ENCODE measurements around the gene DNAJC6.

DNAJC6 gene

DNA sequence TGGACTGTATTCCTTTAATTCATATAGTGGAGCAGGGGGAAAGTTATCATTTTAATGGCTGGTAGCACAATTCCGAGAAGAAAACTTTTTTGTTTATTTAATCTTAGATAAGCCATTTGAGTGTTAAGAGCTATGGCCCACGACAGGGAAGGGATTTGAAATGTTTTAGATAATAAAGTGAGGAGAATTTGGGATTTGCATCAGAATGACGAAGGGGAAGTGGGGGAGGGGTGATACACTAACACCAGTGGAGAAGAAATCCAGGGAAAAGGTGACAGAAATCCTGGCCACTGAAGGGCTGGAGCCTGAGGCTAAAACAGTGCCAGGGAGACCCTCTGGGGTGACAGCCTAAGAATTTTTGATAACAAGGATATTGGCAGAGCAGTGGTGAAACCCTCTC is 132.1 kb downstream of the DNAJC6 start:
- no peak overlapping the region for H3K4me2 ChIP-seq
- no peak overlapping the region for H3K4me3 ChIP-seq (IDR thresholded peaks at IDR 0.05; ENCODE audit: insufficient read depth, low read depth, low read length)
- no peak overlapping the region for H3K27ac ChIP-seq
- H3K4me1 ChIP-seq (ENCODE audit: low read depth, poor library complexity, severe bottlenecking) = no peaks in the 10 kb centered on the region
- H3K36me3 ChIP-seq (ENCODE audit: insufficient read depth) = no peaks in the 10 kb centered on the region
- no peaks in the 10 kb centered on the region for H3K27me3 ChIP-seq (ENCODE audit: insufficient read depth, low read depth)
- H3K79me2 ChIP-seq (ENCODE audit: insufficient read depth, low read depth) = no peaks in the 10 kb centered on the region
- no peaks in the 10 kb centered on the region for H4K20me1 ChIP-seq (ENCODE audit: insufficient read depth)
- H2AFZ ChIP-seq (ENCODE audit: low read depth) = no peak overlapping the region
- TF ChIP-seq, protein P1, sequence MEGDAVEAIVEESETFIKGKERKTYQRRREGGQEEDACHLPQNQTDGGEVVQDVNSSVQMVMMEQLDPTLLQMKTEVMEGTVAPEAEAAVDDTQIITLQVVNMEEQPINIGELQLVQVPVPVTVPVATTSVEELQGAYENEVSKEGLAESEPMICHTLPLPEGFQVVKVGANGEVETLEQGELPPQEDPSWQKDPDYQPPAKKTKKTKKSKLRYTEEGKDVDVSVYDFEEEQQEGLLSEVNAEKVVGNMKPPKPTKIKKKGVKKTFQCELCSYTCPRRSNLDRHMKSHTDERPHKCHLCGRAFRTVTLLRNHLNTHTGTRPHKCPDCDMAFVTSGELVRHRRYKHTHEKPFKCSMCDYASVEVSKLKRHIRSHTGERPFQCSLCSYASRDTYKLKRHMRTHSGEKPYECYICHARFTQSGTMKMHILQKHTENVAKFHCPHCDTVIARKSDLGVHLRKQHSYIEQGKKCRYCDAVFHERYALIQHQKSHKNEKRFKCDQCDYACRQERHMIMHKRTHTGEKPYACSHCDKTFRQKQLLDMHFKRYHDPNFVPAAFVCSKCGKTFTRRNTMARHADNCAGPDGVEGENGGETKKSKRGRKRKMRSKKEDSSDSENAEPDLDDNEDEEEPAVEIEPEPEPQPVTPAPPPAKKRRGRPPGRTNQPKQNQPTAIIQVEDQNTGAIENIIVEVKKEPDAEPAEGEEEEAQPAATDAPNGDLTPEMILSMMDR (conservative IDR thresholded peaks at IDR 0.05; ENCODE audit: low read depth, low read length) = no peak
- no peak overlapping the region for H3K9ac ChIP-seq

DNA sequence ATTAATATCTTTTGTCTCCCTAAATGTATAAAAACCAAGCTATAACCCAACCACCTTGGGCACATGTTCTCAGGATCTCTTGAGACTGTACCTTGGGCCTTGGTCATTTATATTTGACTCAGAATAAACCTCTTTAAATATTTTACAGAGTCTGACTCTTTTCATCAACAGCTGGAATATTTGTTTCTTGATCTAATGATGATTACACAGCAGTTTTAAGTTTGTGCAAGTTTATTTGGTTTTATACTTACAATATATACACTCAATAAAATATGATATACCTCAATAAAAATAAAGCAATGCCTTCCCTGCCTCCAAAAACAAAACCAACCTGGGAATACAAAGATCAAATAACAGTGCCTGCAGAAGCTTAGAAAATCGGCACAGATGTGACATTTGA is 133.1 kb downstream of the DNAJC6 start:
- Histone ChIP-seq H3K9ac (no peak overlapping the region), H3K27ac (no peak overlapping the region), H3K4me3 (IDR thresholded peaks at IDR 0.05; ENCODE audit: insufficient read depth, low read depth, low read length) (no peak overlapping the region), H2AFZ (ENCODE audit: low read depth) (no peak overlapping the region), H3K27me3 (ENCODE audit: insufficient read depth, low read depth) (no peaks in the 10 kb centered on the region), H3K36me3 (ENCODE audit: insufficient read depth) (no peaks in the 10 kb centered on the region), H4K20me1 (ENCODE audit: insufficient read depth) (no peaks in the 10 kb centered on the region), H3K79me2 (ENCODE audit: insufficient read depth, low read depth) (no peaks in the 10 kb centered on the region), H3K4me1 (ENCODE audit: low read depth, poor library complexity, severe bottlenecking) (no peaks in the 10 kb centered on the region), H3K4me2 (no peak overlapping the region)
- TF ChIP-seq, protein P1 (conservative IDR thresholded peaks at IDR 0.05; ENCODE audit: low read depth, low read length) = no peak

DNA sequence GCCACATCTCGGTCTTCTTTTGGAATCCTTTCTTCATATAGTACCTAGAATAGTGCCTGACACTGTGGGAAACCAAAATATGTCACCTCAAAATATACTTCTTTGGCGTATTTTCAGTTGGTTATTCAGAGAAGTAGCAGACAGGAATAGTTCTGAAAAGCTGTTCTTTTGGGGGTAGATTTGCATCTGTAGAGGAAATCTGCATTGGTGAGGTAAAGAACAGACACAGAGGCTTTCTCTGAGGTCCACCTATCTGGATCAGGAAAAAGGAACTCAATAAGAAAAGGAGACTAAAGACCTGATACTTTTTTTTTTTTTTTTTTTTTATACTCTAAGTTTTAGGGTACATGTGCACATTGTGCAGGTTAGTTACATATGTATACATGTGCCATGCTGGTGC is 134.3 kb downstream of the DNAJC6 start:
- H3K4me3 ChIP-seq (IDR thresholded peaks at IDR 0.05; ENCODE audit: insufficient read depth, low read depth, low read length) = no peak overlapping the region
- no peaks in the 10 kb centered on the region for H3K36me3 ChIP-seq (ENCODE audit: insufficient read depth)
- no peaks in the 10 kb centered on the region for H3K79me2 ChIP-seq (ENCODE audit: insufficient read depth, low read depth)
- H3K4me1 ChIP-seq (ENCODE audit: low read depth, poor library complexity, severe bottlenecking) = no peaks in the 10 kb centered on the region
- no peak overlapping the region for H3K4me2 ChIP-seq
- no peaks in the 10 kb centered on the region for H3K27me3 ChIP-seq (ENCODE audit: insufficient read depth, low read depth)
- H3K9ac ChIP-seq = no peak overlapping the region
- no peak overlapping the region for H3K27ac ChIP-seq
- H2AFZ ChIP-seq (ENCODE audit: low read depth) = no peak overlapping the region
- TF ChIP-seq, protein P1 (conservative IDR thresholded peaks at IDR 0.05; ENCODE audit: low read depth, low read length) = no peak
- no peaks in the 10 kb centered on the region for H4K20me1 ChIP-seq (ENCODE audit: insufficient read depth)

DNA sequence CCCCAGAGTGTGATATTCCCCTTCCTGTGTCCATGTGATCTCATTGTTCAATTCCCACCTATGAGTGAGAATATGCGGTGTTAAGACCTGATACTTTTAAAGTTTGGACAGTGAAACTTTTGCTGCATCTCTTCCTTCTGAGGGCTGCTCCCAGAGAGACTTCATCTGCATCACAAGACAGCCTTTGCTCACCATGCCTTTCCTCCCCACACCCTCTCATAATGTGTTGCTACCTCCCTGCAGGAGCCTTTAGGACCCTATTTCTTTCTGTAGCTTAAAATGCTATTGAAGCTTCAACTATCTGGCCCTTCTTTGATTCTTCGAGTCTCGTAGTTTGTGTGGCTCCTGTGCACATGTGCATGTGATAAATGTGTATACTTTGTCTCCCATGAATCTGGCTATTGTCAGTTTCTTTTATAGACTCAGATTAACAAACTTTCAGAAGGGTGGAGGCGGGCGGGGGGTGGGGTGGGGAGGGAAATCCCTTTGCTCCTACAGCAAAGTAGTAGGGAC is 134.8 kb downstream of the DNAJC6 start:
- H3K4me3 ChIP-seq (IDR thresholded peaks at IDR 0.05; ENCODE audit: insufficient read depth, low read depth, low read length) = no peak overlapping the region
- no peaks in the 10 kb centered on the region for H3K27me3 ChIP-seq (ENCODE audit: insufficient read depth, low read depth)
- no peak overlapping the region for H2AFZ ChIP-seq (ENCODE audit: low read depth)
- no peaks in the 10 kb centered on the region for H3K4me1 ChIP-seq (ENCODE audit: low read depth, poor library complexity, severe bottlenecking)
- H3K27ac ChIP-seq = no peak overlapping the region
- H4K20me1 ChIP-seq (ENCODE audit: insufficient read depth) = no peaks in the 10 kb centered on the region
- H3K79me2 ChIP-seq (ENCODE audit: insufficient read depth, low read depth) = no peaks in the 10 kb centered on the region
- H3K4me2 ChIP-seq = no peak overlapping the region
- no peaks in the 10 kb centered on the region for H3K36me3 ChIP-seq (ENCODE audit: insufficient read depth)
- TF ChIP-seq, protein P1 (conservative IDR thresholded peaks at IDR 0.05; ENCODE audit: low read depth, low read length) = no peak
- no peak overlapping the region for H3K9ac ChIP-seq

Data from KMS-11 (cell line).